ENCODE measurements around the gene PAX3.

The PAX3 gene

GRCh38 chr2:222178450-222178849 lies 120.3 kb downstream of the PAX3 start:
- no peak overlapping the region for H3K4me3 ChIP-seq (ENCODE audit: severe bottlenecking)
- no peaks in the 10 kb centered on the region for H3K4me1 ChIP-seq (ENCODE audit: insufficient read depth, poor library complexity, severe bottlenecking)
- H3K9me3 ChIP-seq (ENCODE audit: severe bottlenecking): no peaks in the 10 kb centered on the region
- H3K27ac ChIP-seq (ENCODE audit: poor library complexity, severe bottlenecking): no peak overlapping the region
- H3K27me3 ChIP-seq (ENCODE audit: insufficient read depth, poor library complexity, severe bottlenecking): peaks cover 28% of the 10 kb centered on the region
- no peak for TF ChIP-seq CTCF (IDR thresholded peaks at IDR 0.05; ENCODE audit: poor library complexity, severe bottlenecking)
- DNase-seq (ENCODE audit: low spot score) (no peak), ATAC-seq (ENCODE audit: low read depth) (no peak)
- no peaks in the 10 kb centered on the region for H3K36me3 ChIP-seq (ENCODE audit: low read depth)

DNA sequence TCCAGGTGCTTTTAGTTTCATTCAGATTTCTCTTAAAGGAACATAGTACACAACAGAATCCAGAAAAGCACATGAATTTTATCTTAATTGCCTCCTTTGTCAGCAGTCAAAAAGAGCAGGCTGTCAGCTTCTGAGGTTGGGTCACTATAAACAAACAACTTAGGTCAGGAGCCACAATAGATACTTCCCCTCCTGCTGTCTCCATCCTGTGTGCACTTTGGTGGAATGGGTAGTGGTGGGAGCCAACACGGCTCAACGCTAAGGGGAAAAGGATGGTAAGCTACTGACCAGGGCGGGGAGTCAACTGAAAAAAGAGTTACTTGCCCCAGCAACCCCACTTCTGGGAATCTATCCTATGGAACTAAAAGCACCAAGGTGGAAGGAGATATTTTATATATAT lies 121.9 kb downstream of the PAX3 start:
- H3K27me3 ChIP-seq (ENCODE audit: insufficient read depth, poor library complexity, severe bottlenecking): peaks cover 28% of the 10 kb centered on the region
- H3K4me3 ChIP-seq (ENCODE audit: severe bottlenecking): no peak overlapping the region
- DNase-seq (ENCODE audit: low spot score) (no peak), ATAC-seq (ENCODE audit: low read depth) (no peak)
- H3K27ac ChIP-seq (ENCODE audit: poor library complexity, severe bottlenecking): no peak overlapping the region
- H3K36me3 ChIP-seq (ENCODE audit: low read depth): no peaks in the 10 kb centered on the region
- H3K9me3 ChIP-seq (ENCODE audit: severe bottlenecking): no peaks in the 10 kb centered on the region
- H3K4me1 ChIP-seq (ENCODE audit: insufficient read depth, poor library complexity, severe bottlenecking): no peaks in the 10 kb centered on the region
- TF ChIP-seq CTCF (IDR thresholded peaks at IDR 0.05; ENCODE audit: poor library complexity, severe bottlenecking): no peak

DNA sequence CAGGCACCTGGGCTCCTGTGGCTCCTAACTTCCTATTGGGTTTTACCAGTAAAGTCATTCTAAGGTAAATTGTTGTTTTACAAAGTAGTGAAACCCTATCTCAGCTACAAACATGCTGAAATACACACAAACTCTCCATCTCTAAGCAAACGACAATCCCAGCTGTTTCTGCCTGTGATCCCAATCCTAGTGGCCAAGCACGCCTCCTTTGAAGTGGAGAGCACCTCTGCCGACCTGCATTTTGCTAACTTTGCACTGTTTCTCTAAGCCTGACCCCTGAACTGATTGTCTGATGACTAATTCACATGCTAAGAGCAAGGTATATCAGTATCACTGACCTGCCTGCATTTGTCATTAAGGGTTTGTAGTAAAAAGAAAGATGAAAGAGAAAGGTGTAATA lies 124.3 kb downstream of the PAX3 start:
- H3K27ac ChIP-seq (ENCODE audit: poor library complexity, severe bottlenecking): no peak overlapping the region
- H3K9me3 ChIP-seq (ENCODE audit: severe bottlenecking): no peaks in the 10 kb centered on the region
- ATAC-seq (ENCODE audit: low read depth): no peak; the same call in 2 of the 3 replicates
- no peak for DNase-seq (ENCODE audit: low spot score)
- H3K4me1 ChIP-seq (ENCODE audit: insufficient read depth, poor library complexity, severe bottlenecking): no peaks in the 10 kb centered on the region
- no peak for TF ChIP-seq CTCF (IDR thresholded peaks at IDR 0.05; ENCODE audit: poor library complexity, severe bottlenecking)
- no peak overlapping the region for H3K4me3 ChIP-seq (ENCODE audit: severe bottlenecking)
- H3K27me3 ChIP-seq (ENCODE audit: insufficient read depth, poor library complexity, severe bottlenecking): peaks cover 28% of the 10 kb centered on the region
- no peaks in the 10 kb centered on the region for H3K36me3 ChIP-seq (ENCODE audit: low read depth)

- ATAC-seq (ENCODE audit: low read depth) (no peak), DNase-seq (ENCODE audit: low spot score) (no peak)
- H3K36me3 ChIP-seq (ENCODE audit: low read depth): no peaks in the 10 kb centered on the region
These were observed 129.5 kb downstream of the PAX3 start for GRCh38 chr2:222169346-222169745.

More at GRCh38 chr2:222169346-222169745, 129.5 kb downstream of the PAX3 start:
- Histone ChIP-seq H3K4me1 (ENCODE audit: insufficient read depth, poor library complexity, severe bottlenecking) (no peaks in the 10 kb centered on the region), H3K9me3 (ENCODE audit: severe bottlenecking) (no peaks in the 10 kb centered on the region), H3K4me3 (ENCODE audit: severe bottlenecking) (no peak overlapping the region), H3K27me3 (ENCODE audit: insufficient read depth, poor library complexity, severe bottlenecking) (peaks cover 6% of the 10 kb centered on the region), H3K27ac (ENCODE audit: poor library complexity, severe bottlenecking) (no peak overlapping the region)
- no peak for TF ChIP-seq CTCF (IDR thresholded peaks at IDR 0.05; ENCODE audit: poor library complexity, severe bottlenecking)
